Osteoblast (primary cell): Measurements from ENCODE around the gene NMD3. TPM values are rescaled to one million over a fixed set of nuclear protein-coding genes. Genes with fewer than 3 reads are reported as not detected.

Experiments used
- DNase-seq: peaks from one replicate; pipeline ENCODE4 v3.0.0; 2011; ENCODE audit warnings: low spot score, mixed read lengths; ENCODE audit not compliant: insufficient read length; ENCODE audit errors: missing footprints
- H2AFZ ChIP-seq: 2 replicates; pipeline ENCODE4 v1.6.0; 2011; ENCODE audit warnings: mild to moderate bottlenecking, low read length
- H3K27ac ChIP-seq: 2 replicates; pipeline ENCODE4 v1.5.1; 2011; ENCODE audit warnings: mild to moderate bottlenecking, low read depth, low read length, moderate library complexity
- H3K27me3 ChIP-seq: 2 replicates; pipeline ENCODE4 v1.6.0; 2012; ENCODE audit warnings: mild to moderate bottlenecking, control low read depth, inconsistent platforms, low read length, moderate library complexity; ENCODE audit not compliant: insufficient read depth
- H3K36me3 ChIP-seq: 2 replicates; pipeline ENCODE4 v1.5.1; 2011; ENCODE audit warnings: mild to moderate bottlenecking, low read length, control low read depth, moderate library complexity; ENCODE audit not compliant: insufficient read depth
- H3K4me1 ChIP-seq: 2 replicates; pipeline ENCODE4 v1.5.1; 2011; ENCODE audit warnings: mild to moderate bottlenecking, low read length, control low read depth, moderate library complexity; ENCODE audit not compliant: insufficient read depth
- H3K4me2 ChIP-seq: 2 replicates; pipeline ENCODE4 v1.6.0; 2011; ENCODE audit warnings: mild to moderate bottlenecking, low read length; ENCODE audit not compliant: insufficient read depth
- H3K4me3 ChIP-seq: fragments of 200-600 bp; sonication (generic); 3 replicates; pipeline ENCODE4 v1.5.1; 2012; ENCODE audit warnings: mild to moderate bottlenecking, low read length, inconsistent platforms; ENCODE audit not compliant: insufficient read depth
- H3K79me2 ChIP-seq: 2 replicates; pipeline ENCODE4 v1.6.0; 2012; ENCODE audit warnings: mild to moderate bottlenecking, low read length, control low read depth, inconsistent platforms; ENCODE audit not compliant: insufficient read depth
- H3K9me3 ChIP-seq: 2 replicates; pipeline ENCODE4 v1.5.1; 2011; ENCODE audit warnings: low read depth, low read length, control low read depth
- H4K20me1 ChIP-seq: 2 replicates; pipeline ENCODE4 v1.6.0; 2012; ENCODE audit warnings: mild to moderate bottlenecking, low read length, control low read depth; ENCODE audit not compliant: insufficient read depth
- total RNA-seq: library from RNA; depleted of rRNA; stranded (reverse); fragments of >200 nt; gene quantifications from 2 replicates; pipeline ENCODE4 v1.2.3, GENCODE V29; 2012
- TF ChIP-seq, protein P1 (sequence below): IDR thresholded peaks from 2 replicates; pipeline ENCODE4 v1.5.1; 2011; ENCODE audit warnings: mild to moderate bottlenecking, low read depth, low read length, moderate library complexity; ENCODE audit errors: extremely low read depth

Gene NMD3
- total RNA-seq, 1 donor, result 118 TPM

GRCh38 chr3:161251716-161252115 lies 30.6 kb downstream of the NMD3 start:
- no peaks in the 10 kb centered on the region for H3K27me3 ChIP-seq
- TF ChIP-seq, protein P1, sequence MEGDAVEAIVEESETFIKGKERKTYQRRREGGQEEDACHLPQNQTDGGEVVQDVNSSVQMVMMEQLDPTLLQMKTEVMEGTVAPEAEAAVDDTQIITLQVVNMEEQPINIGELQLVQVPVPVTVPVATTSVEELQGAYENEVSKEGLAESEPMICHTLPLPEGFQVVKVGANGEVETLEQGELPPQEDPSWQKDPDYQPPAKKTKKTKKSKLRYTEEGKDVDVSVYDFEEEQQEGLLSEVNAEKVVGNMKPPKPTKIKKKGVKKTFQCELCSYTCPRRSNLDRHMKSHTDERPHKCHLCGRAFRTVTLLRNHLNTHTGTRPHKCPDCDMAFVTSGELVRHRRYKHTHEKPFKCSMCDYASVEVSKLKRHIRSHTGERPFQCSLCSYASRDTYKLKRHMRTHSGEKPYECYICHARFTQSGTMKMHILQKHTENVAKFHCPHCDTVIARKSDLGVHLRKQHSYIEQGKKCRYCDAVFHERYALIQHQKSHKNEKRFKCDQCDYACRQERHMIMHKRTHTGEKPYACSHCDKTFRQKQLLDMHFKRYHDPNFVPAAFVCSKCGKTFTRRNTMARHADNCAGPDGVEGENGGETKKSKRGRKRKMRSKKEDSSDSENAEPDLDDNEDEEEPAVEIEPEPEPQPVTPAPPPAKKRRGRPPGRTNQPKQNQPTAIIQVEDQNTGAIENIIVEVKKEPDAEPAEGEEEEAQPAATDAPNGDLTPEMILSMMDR, result no peak
- H3K4me1 ChIP-seq, result no peaks in the 10 kb centered on the region
- H3K4me2 ChIP-seq, result no peak overlapping the region
- no peak overlapping the region for H3K27ac ChIP-seq
- no peak for DNase-seq
- H3K4me3 ChIP-seq, result no peak overlapping the region
- H4K20me1 ChIP-seq, result no peaks in the 10 kb centered on the region
- H3K9me3 ChIP-seq, result no peaks in the 10 kb centered on the region
- no peak overlapping the region for H2AFZ ChIP-seq
- H3K79me2 ChIP-seq, result no peaks in the 10 kb centered on the region
- H3K36me3 ChIP-seq, result peaks cover 87% of the 10 kb centered on the region

GRCh38 chr3:161252143-161252542 lies 31.0 kb downstream of the NMD3 start:
- Histone ChIP-seq H4K20me1 (no peaks in the 10 kb centered on the region), H3K4me2 (no peak overlapping the region), H3K79me2 (no peaks in the 10 kb centered on the region), H3K4me1 (no peaks in the 10 kb centered on the region), H3K27me3 (no peaks in the 10 kb centered on the region), H2AFZ (no peak overlapping the region), H3K27ac (no peak overlapping the region), H3K36me3 (peaks cover 87% of the 10 kb centered on the region), H3K4me3 (no peak overlapping the region), H3K9me3 (no peaks in the 10 kb centered on the region)
- DNase-seq, result no peak
- TF ChIP-seq, protein P1, result no peak

DNA sequence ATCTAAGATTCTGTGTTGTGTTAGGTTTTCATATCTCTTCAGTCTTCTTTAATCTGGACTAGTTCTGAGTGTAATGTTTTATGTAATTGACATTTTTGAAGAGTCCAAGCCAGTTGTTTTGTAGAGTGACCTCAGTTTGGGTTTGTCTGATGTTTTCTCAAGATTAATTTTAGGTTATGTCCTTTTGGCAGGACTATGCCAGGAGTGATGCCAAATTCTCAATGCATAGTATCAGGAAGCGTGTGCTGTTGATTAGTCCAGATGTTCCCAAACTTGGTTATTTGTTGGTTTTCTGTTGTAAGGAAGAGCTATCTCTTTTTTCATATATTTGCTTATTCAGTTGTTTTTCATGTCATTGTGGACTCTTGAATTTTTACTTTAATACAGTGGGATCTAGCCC lies 32.6 kb downstream of the NMD3 start:
- H4K20me1 ChIP-seq, result no peaks in the 10 kb centered on the region
- no peaks in the 10 kb centered on the region for H3K27me3 ChIP-seq
- TF ChIP-seq, protein P1, result no peak
- no peaks in the 10 kb centered on the region for H3K4me1 ChIP-seq
- no peak overlapping the region for H3K4me3 ChIP-seq
- no peaks in the 10 kb centered on the region for H3K79me2 ChIP-seq
- no peak overlapping the region for H3K4me2 ChIP-seq
- DNase-seq, result no peak
- H3K36me3 ChIP-seq, result peaks cover 74% of the 10 kb centered on the region
- no peak overlapping the region for H2AFZ ChIP-seq
- H3K27ac ChIP-seq, result no peak overlapping the region
- H3K9me3 ChIP-seq, result no peaks in the 10 kb centered on the region

DNA sequence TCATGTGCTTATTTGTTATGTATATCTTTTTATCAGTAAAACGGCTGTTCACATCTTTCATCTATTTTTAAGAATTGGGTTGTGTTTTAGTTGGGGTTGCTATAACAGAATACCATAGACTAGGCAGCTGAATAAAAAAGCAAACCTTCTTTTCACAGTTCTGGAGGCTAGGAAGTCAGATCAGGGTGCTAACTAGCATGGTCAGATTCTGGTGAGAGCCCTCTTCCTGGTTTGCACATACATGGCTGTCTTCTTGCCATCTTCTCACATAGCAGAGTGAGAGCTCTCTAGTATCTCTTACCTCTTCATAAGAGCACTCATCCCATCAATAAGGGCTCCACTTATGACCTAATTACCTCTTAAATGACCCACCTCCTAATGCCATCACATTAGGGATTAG lies 33.8 kb downstream of the NMD3 start:
- Histone ChIP-seq H2AFZ (no peak overlapping the region), H3K36me3 (peaks cover 63% of the 10 kb centered on the region)

More for the DNA sequence above, 33.8 kb downstream of the NMD3 start:
- Histone ChIP-seq H3K4me2 (no peak overlapping the region), H3K27ac (no peak overlapping the region), H3K79me2 (no peaks in the 10 kb centered on the region), H3K27me3 (no peaks in the 10 kb centered on the region), H3K9me3 (no peaks in the 10 kb centered on the region), H3K4me3 (no peak overlapping the region), H3K4me1 (no peaks in the 10 kb centered on the region), H4K20me1 (no peaks in the 10 kb centered on the region)
- no peak for DNase-seq
- TF ChIP-seq, protein P1, result no peak
